Chondrocyte (in vitro differentiated cells): Measurements from ENCODE around the gene PRR23A. TPM values are rescaled to one million over a fixed set of nuclear protein-coding genes. Genes with fewer than 3 reads are reported as not detected.
"Not testable (repeated sequence)": the region's sequence is repeated elsewhere in the genome, so short reads cannot be mapped to it uniquely, and the experiment has no call there.

Experiments used
- DNase-seq: peaks from one replicate; pipeline ENCODE4 v3.0.0; 2021; ENCODE audit warnings: mixed read lengths, low spot score
- H3K27ac Mint-ChIP-seq: one replicate; pipeline ENCODE4 v1.8.0; 2021; ENCODE audit warnings: mild to moderate bottlenecking, moderate library complexity, mixed read lengths; ENCODE audit not compliant: unreplicated experiment
- H3K27me3 Mint-ChIP-seq: 2 replicates; pipeline ENCODE4 v1.8.0; 2021; ENCODE audit warnings: low read depth, mixed read lengths
- H3K36me3 Mint-ChIP-seq: 2 replicates; pipeline ENCODE4 v1.8.0; 2021; ENCODE audit warnings: low read depth, mixed read lengths
- H3K4me1 Mint-ChIP-seq: 2 replicates; pipeline ENCODE4 v1.8.0; 2021; ENCODE audit warnings: low read depth, mild to moderate bottlenecking, mixed read lengths
- H3K4me3 Mint-ChIP-seq: one replicate; pipeline ENCODE4 v1.8.0; 2021; ENCODE audit warnings: mild to moderate bottlenecking, moderate library complexity, mixed read lengths; ENCODE audit not compliant: unreplicated experiment
- H3K9me3 Mint-ChIP-seq: 2 replicates; pipeline ENCODE4 v1.8.0; 2021; ENCODE audit warnings: low read depth, mixed read lengths
- total RNA-seq: library from RNA; stranded (reverse); gene quantifications from 3 replicates; pipeline ENCODE4 v1.2.1, GENCODE V29; 2021
- TF ChIP-seq, protein P1 (sequence below): fragments of 200-600 bp; sonication (generic); IDR thresholded peaks from 2 replicates; pipeline ENCODE4 v1.5.0; 2021; ENCODE audit warnings: antibody characterized with exemption, mild to moderate bottlenecking, moderate library complexity

PRR23A gene
- total RNA-seq, 1 donor from 2014 or later: not detected

DNA sequence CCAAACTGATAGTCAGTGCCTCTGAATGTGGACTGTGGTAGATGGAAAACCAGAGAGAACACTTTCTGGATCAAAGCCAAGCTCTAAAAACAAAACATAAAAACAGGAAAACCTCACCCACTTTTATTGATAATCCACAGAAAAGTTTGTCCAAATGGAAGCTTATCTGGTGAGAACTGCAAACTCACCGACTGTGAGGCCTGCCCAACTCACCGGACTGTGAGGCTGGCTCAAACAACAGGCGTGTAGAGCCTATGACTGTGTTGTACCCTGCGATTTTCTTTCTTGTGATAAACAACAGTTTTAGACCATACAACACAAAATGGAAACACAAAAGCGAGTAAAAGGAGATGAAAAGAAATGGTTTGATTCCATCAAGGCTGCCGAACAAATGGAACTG is 31.4 kb upstream of the PRR23A start:
- TF ChIP-seq, protein P1, sequence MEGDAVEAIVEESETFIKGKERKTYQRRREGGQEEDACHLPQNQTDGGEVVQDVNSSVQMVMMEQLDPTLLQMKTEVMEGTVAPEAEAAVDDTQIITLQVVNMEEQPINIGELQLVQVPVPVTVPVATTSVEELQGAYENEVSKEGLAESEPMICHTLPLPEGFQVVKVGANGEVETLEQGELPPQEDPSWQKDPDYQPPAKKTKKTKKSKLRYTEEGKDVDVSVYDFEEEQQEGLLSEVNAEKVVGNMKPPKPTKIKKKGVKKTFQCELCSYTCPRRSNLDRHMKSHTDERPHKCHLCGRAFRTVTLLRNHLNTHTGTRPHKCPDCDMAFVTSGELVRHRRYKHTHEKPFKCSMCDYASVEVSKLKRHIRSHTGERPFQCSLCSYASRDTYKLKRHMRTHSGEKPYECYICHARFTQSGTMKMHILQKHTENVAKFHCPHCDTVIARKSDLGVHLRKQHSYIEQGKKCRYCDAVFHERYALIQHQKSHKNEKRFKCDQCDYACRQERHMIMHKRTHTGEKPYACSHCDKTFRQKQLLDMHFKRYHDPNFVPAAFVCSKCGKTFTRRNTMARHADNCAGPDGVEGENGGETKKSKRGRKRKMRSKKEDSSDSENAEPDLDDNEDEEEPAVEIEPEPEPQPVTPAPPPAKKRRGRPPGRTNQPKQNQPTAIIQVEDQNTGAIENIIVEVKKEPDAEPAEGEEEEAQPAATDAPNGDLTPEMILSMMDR: no peak
- H3K36me3 Mint-ChIP-seq: no peaks in the 10 kb centered on the region
- H3K27me3 Mint-ChIP-seq: peaks cover 20% of the 10 kb centered on the region
- no peak overlapping the region for H3K27ac Mint-ChIP-seq
- no peak overlapping the region for H3K4me3 Mint-ChIP-seq
- no peaks in the 10 kb centered on the region for H3K4me1 Mint-ChIP-seq
- DNase-seq: no peak
- no peaks in the 10 kb centered on the region for H3K9me3 Mint-ChIP-seq

DNA sequence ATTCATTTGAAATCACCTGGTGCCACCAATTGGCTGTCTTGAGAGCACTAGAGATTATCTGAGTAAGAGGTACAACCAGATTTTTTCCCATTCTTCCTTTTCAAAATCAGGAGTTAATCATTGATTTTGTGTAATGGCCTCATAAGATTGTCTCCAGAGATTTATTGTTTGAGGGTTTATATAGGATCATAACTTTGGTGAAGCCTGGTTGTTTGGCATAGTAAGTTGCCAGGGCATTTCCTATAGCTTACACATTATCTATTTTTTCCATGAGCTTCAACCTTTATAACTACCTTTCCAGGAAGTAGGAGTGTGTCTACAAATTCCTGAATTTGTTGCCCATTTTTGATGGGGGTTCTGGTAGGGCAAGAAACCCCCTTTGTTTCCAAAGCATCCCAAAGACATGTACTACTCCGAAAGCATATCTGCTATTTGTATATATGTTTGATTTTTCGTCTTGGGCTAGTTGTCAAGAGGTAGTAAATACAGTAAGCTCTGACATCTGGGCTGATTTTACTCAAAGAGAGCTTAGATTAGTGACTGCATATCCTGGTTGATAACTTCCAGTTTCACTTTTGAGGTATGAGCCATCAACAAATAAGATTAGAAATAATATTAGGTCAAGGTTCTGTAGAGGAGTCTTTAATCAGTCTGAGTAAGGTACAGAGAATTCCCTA is 26.4 kb upstream of the PRR23A start:
- Mint-ChIP-seq H3K27ac (no peak overlapping the region), H3K4me1 (no peaks in the 10 kb centered on the region), H3K4me3 (no peak overlapping the region), H3K36me3 (peaks cover 3% of the 10 kb centered on the region), H3K9me3 (peaks cover 20% of the 10 kb centered on the region), H3K27me3 (peaks cover 14% of the 10 kb centered on the region)
- TF ChIP-seq, protein P1: no peak
- no peak for DNase-seq

DNA sequence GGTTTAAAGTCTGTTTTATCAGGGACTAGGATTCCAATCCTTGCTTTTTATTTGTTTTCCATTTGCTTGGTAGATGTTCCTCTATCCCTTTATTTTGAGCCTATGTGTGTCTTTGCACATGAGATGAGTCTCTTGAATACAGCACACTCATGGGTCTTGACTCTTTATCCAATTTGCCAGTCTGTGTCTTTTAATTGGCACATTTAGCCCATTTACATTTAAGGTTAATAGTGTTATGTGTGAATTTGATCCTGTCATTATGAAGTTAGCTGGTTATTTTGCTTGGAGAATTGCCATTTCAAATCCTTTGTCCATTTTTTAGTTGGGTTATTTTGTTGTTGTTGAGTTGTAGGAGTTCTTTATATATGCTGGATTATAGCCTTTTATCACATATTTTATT is 24.5 kb upstream of the PRR23A start:
- not testable (repeated sequence) for H3K4me1 Mint-ChIP-seq, H3K4me3 Mint-ChIP-seq, H3K36me3 Mint-ChIP-seq, DNase-seq, H3K27me3 Mint-ChIP-seq, H3K27ac Mint-ChIP-seq
- peaks cover 20% of the 10 kb centered on the region for H3K9me3 Mint-ChIP-seq

DNA sequence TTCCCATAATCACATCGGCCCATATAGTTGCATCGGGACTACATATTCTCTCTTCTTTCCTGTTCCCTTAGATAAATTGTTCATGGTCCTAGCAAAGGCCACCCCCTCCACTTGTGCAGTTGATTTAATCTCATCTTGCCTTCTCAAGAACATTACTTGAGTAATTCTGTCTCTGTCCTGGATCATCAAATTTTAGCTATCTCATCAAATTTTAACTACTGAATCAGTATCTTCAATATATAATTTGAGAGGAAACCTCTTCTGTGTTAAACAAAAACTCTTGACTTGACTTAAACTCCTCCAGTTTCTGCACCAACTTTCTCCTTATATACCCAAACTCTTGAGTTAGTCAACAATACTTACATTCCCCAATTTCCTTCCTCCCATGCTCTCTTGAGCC is 18.9 kb upstream of the PRR23A start:
- no peak overlapping the region for H3K4me3 Mint-ChIP-seq
- H3K27ac Mint-ChIP-seq: no peak overlapping the region
- no peaks in the 10 kb centered on the region for H3K4me1 Mint-ChIP-seq
- peaks cover 1% of the 10 kb centered on the region for H3K36me3 Mint-ChIP-seq
- TF ChIP-seq, protein P1: no peak
- peaks cover 4% of the 10 kb centered on the region for H3K27me3 Mint-ChIP-seq
- peaks cover 10% of the 10 kb centered on the region for H3K9me3 Mint-ChIP-seq
- no peak for DNase-seq

DNA sequence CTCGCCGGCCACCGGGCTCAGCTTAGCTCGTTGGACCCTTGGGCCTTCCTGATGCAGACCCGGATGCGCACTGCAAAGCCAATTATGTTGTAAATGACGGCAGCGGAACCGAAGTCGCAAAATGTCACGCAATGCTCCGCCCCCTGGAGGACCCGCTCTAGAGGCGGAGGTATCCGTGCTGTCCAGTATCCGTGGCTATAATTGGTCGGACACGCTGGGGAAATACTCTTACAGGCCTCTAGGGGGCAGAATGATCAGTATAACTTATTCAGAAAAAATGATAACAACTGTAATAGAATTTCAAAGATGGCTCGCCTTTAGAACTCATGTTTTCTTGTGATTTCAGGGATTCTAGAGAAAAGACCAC is 14.8 kb upstream of the PRR23A start, which contains the start of gene PRR23B:
Gene PRR23B (minus strand): TSS at position 59 of the 367 bp plus-strand sequence. CDS start 265 bp downstream, outside the sequence.
- no peaks in the 10 kb centered on the region for H3K9me3 Mint-ChIP-seq
- TF ChIP-seq, protein P1: peak; percentile 33
- no peaks in the 10 kb centered on the region for H3K27me3 Mint-ChIP-seq
- no peaks in the 10 kb centered on the region for H3K4me1 Mint-ChIP-seq
- no peak for DNase-seq
- H3K36me3 Mint-ChIP-seq: no peaks in the 10 kb centered on the region
- no peak within 1 kb of the TSS for H3K4me3 Mint-ChIP-seq
- no peak within 1 kb of the TSS for H3K27ac Mint-ChIP-seq
